GM21723 (cell line): ENCODE results near the gene ZNF503.
A peak's percentile ranks its signal among the peaks of the same experiment; 100 is the strongest.

Source experiments
- ATAC-seq: cut with Tn5 transposase; IDR thresholded peaks from one replicate; pipeline ENCODE4 v1.9.1; 2021; ENCODE audit warnings: mild to moderate bottlenecking, moderate library complexity; ENCODE audit not compliant: unreplicated experiment

Gene ZNF503

GRCh38 chr10:75401569-75402485 is at the start of gene ZNF503:
Gene ZNF503, minus strand, starts transcription at chr10:75401764. Its CDS starts 345 bp downstream, at chr10:75401419.
- ATAC-seq, result peak; percentile 58

- ATAC-seq, result no peak
These were observed 49.4 kb upstream of the ZNF503 start for GRCh38 chr10:75450644-75451640.

GRCh38 chr10:75450075-75450445 is 48.5 kb upstream of the ZNF503 start:
- no peak for ATAC-seq

- no peak for ATAC-seq
These were observed 48.0 kb upstream of the ZNF503 start for GRCh38 chr10:75449382-75450074.

- no peak for ATAC-seq
These were observed 46.6 kb upstream of the ZNF503 start for GRCh38 chr10:75448166-75448565.

GRCh38 chr10:75446508-75446907 is 44.9 kb upstream of the ZNF503 start:
- ATAC-seq, result no peak

- ATAC-seq, result no peak
These were observed 43.3 kb upstream of the ZNF503 start for GRCh38 chr10:75444781-75445386.

GRCh38 chr10:75443362-75443761 is 41.8 kb upstream of the ZNF503 start:
- ATAC-seq, result no peak

- ATAC-seq, result no peak
These were observed 40.1 kb upstream of the ZNF503 start for GRCh38 chr10:75441682-75442081.

- ATAC-seq, result no peak
These were observed 39.6 kb upstream of the ZNF503 start for GRCh38 chr10:75441196-75441595.

GRCh38 chr10:75440271-75440793 is 38.8 kb upstream of the ZNF503 start:
- ATAC-seq, result no peak

GRCh38 chr10:75439811-75440210 is 38.2 kb upstream of the ZNF503 start:
- ATAC-seq, result no peak

GRCh38 chr10:75438275-75438674 is 36.7 kb upstream of the ZNF503 start:
- ATAC-seq, result no peak

- no peak for ATAC-seq
These were observed 36.1 kb upstream of the ZNF503 start for GRCh38 chr10:75437693-75438092.

- ATAC-seq, result no peak
These were observed 35.3 kb upstream of the ZNF503 start for GRCh38 chr10:75436896-75437295.

- no peak for ATAC-seq
These were observed 33.7 kb upstream of the ZNF503 start for GRCh38 chr10:75435291-75435690.

- no peak for ATAC-seq
These were observed 32.7 kb upstream of the ZNF503 start for GRCh38 chr10:75434291-75434690.

GRCh38 chr10:75433216-75433615 is 31.7 kb upstream of the ZNF503 start:
- ATAC-seq, result no peak

- ATAC-seq, result no peak
These were observed 31.2 kb upstream of the ZNF503 start for GRCh38 chr10:75432763-75433162.

- ATAC-seq, result no peak
These were observed 30.6 kb upstream of the ZNF503 start for GRCh38 chr10:75432176-75432575.
